Lower leg skin (tissue), 4 donors: ENCODE data around the gene ARMC2. TPM values are rescaled to one million over a fixed set of nuclear protein-coding genes. Genes with fewer than 3 reads are reported as not detected.
A peak's percentile ranks its signal among the peaks of the same experiment; 100 is the strongest.

ENCODE experiments used
- DNase-seq, 2 donors: peaks; one replicate each; pipeline ENCODE4 v3.0.0-alpha.2; 2019; ENCODE audit warnings: low spot score in 2 of 2
- H3K4me3 ChIP-seq: fragments of 200-600 bp; sonication (generic); 2 replicates; pipeline ENCODE4 v1.5.1; 2017; ENCODE audit warnings: mild to moderate bottlenecking, low read depth; ENCODE audit not compliant: poor library complexity, severe bottlenecking
- CTCF ChIP-seq, 3 donors: fragments of 450-650 bp; IDR thresholded peaks; one replicate each; pipeline ENCODE4 v1.5.1; 2016; ENCODE audit warnings: antibody characterized with exemption in 3 of 3, mild to moderate bottlenecking in 3 of 3, moderate library complexity in 2 of 3
- POLR2A ChIP-seq, 2 donors: fragments of 450-650 bp; IDR thresholded peaks; one replicate each; pipeline ENCODE4 v1.6.1; 2016 to 2017; ENCODE audit warnings: antibody characterized with exemption in 2 of 2, mild to moderate bottlenecking in 1 of 2, moderate library complexity in 1 of 2
- WGBS, 2 donors: methylation state at CpG; one replicate each; pipeline ENCODE4 v1.1.5; 2018; 5-methylcytosine and 5-hydroxymethylcytosine counted together
- intact Hi-C: fragments of 100-400 bp; cut with DNase I; formaldehyde crosslinking; loops from one replicate; pipeline ENCODE4 v1.15.0; 2023; ENCODE audit warnings: low total_unique reads
- total RNA-seq, 4 donors: library from RNA; depleted of rRNA; stranded (reverse); fragments of >200 nt; gene quantifications; one replicate each; pipeline ENCODE4 v1.1.0, GENCODE V29; 2016

ARMC2 gene
- total RNA-seq, 4 donors from 2014 or later = 0.34 to 2.0 (median 1.2) TPM

- WGBS, 2 donors = 2 to 3% methylated on average over 23 to 24 of the region's 24 CpGs
- no peak for TF ChIP-seq CTCF (IDR thresholded peaks at IDR 0.05)
- TF ChIP-seq POLR2A (IDR thresholded peaks at IDR 0.05) = no peak
- peak; percentile 43 to 93 for DNase-seq
- H3K4me3 ChIP-seq = peak overlapping the region; percentile 94
- intact Hi-C loops = no loop called here
These were observed 160.5 kb downstream of the ARMC2 start for GRCh38 chr6:109008537-109009235.

GRCh38 chr6:109009236-109009961 is 161.2 kb downstream of the ARMC2 start:
- peak; percentile 89 to 98 for DNase-seq
- intact Hi-C loops = no loop called here
- no peak for TF ChIP-seq CTCF (IDR thresholded peaks at IDR 0.05)
- peak in 1 of 2 donors; percentile 47 for TF ChIP-seq POLR2A (IDR thresholded peaks at IDR 0.05)
- WGBS, 2 donors = 0% methylated on average over 6 to 51 of the region's 80 CpGs
- H3K4me3 ChIP-seq = peak overlapping the region; percentile 94

- intact Hi-C loops = loop anchor here (10.0 kb wide), 1 partner anchor 1515 kb away; the partner anchor contains the start of gene SOBP
- 11 to 15% methylated on average over 10 of the region's 10 CpGs for WGBS, 2 donors
- DNase-seq = no peak
- no peak for TF ChIP-seq POLR2A (IDR thresholded peaks at IDR 0.05)
- no peak for TF ChIP-seq CTCF (IDR thresholded peaks at IDR 0.05)
- H3K4me3 ChIP-seq = peak overlapping the region; percentile 94
These were observed 161.9 kb downstream of the ARMC2 start for GRCh38 chr6:109009962-109010704.

GRCh38 chr6:109010705-109011102 is 162.5 kb downstream of the ARMC2 start:
- H3K4me3 ChIP-seq = no peak overlapping the region
- TF ChIP-seq POLR2A (IDR thresholded peaks at IDR 0.05) (no peak), CTCF (IDR thresholded peaks at IDR 0.05) (no peak)
- intact Hi-C loops = loop anchor here (10.0 kb wide), 1 partner anchor 1516 kb away; the partner anchor contains the start of gene SOBP

GRCh38 chr6:109013656-109014305 is 165.6 kb downstream of the ARMC2 start:
- intact Hi-C loops = loop anchor here (10.0 kb wide), 1 partner anchor 1519 kb away; the partner anchor contains the start of gene SOBP
- TF ChIP-seq POLR2A (IDR thresholded peaks at IDR 0.05) = no peak
- no peak for TF ChIP-seq CTCF (IDR thresholded peaks at IDR 0.05)
- no peak for DNase-seq
- 41 to 51% methylated on average over 2 of the region's 2 CpGs for WGBS, 2 donors
- H3K4me3 ChIP-seq = no peak overlapping the region

More at GRCh38 chr6:109010705-109011102, 162.5 kb downstream of the ARMC2 start:
- DNase-seq = no peak
- WGBS, 2 donors = 63% methylated on average over 2 of the region's 2 CpGs
